M059J (cell line): ENCODE results near the gene AOX1. TPM values are rescaled to one million over a fixed set of nuclear protein-coding genes. Genes with fewer than 3 reads are reported as not detected.
"Not testable (repeated sequence)": the region's sequence is repeated elsewhere in the genome, so short reads cannot be mapped to it uniquely, and the experiment has no call there.

Source experiments
- DNase-seq: peaks from one replicate; pipeline ENCODE4 v3.0.0-alpha.2; 2012; ENCODE audit warnings: low read depth
- total RNA-seq: library from RNA; depleted of rRNA; stranded (reverse); fragments of >200 nt; shearing (Covaris generic); gene quantifications from 2 replicates; pipeline ENCODE4 v1.2.3, GENCODE V29; 2014

The AOX1 gene
- total RNA-seq, 1 experiment from 2014 or later: 18.7 TPM

GRCh38 chr2:200627110-200627770 lies 41.4 kb downstream of the AOX1 start:
- DNase-seq: no peak

- peak; percentile 62 for DNase-seq
Observed at GRCh38 chr2:200628461-200628860, 42.6 kb downstream of the AOX1 start.

GRCh38 chr2:200631287-200631686 lies 45.5 kb downstream of the AOX1 start:
- DNase-seq: no peak

GRCh38 chr2:200634231-200634964 lies 48.6 kb downstream of the AOX1 start:
- no peak for DNase-seq

- DNase-seq: no peak
Observed at GRCh38 chr2:200635251-200635650, 49.4 kb downstream of the AOX1 start.

GRCh38 chr2:200637901-200638300 lies 52.1 kb downstream of the AOX1 start:
- no peak for DNase-seq

- no peak for DNase-seq
Observed at GRCh38 chr2:200640176-200640575, 54.4 kb downstream of the AOX1 start.

GRCh38 chr2:200640901-200641300 lies 55.1 kb downstream of the AOX1 start:
- no peak for DNase-seq

GRCh38 chr2:200648518-200649281 lies 62.9 kb downstream of the AOX1 start:
- DNase-seq: not testable (repeated sequence)

- DNase-seq: no peak
Observed at GRCh38 chr2:200649724-200650123, 63.9 kb downstream of the AOX1 start.

GRCh38 chr2:200650195-200650594 lies 64.4 kb downstream of the AOX1 start:
- DNase-seq: no peak

- no peak for DNase-seq
Observed at GRCh38 chr2:200652158-200652557, 66.3 kb downstream of the AOX1 start.

- DNase-seq: no peak
Observed at GRCh38 chr2:200653021-200653420, 67.2 kb downstream of the AOX1 start.

- no peak for DNase-seq
Observed at GRCh38 chr2:200654823-200655222, 69.0 kb downstream of the AOX1 start.

- DNase-seq: no peak
Observed at GRCh38 chr2:200655918-200656580, 70.2 kb downstream of the AOX1 start.

- peak; percentile 22 for DNase-seq
Observed at GRCh38 chr2:200658278-200658864, 72.6 kb downstream of the AOX1 start.

- no peak for DNase-seq
Observed at GRCh38 chr2:200659410-200659809, 73.6 kb downstream of the AOX1 start.

GRCh38 chr2:200661477-200661876 lies 75.7 kb downstream of the AOX1 start:
- DNase-seq: no peak

- DNase-seq: peak; percentile 95
Observed at GRCh38 chr2:200662727-200663126, 76.9 kb downstream of the AOX1 start.

- DNase-seq: no peak
Observed at GRCh38 chr2:200664770-200665494, 79.1 kb downstream of the AOX1 start.
